HUES64 (cell line): ENCODE measurements around the gene PLA2G6.
"Not testable (repeated sequence)": the region's sequence is repeated elsewhere in the genome, so short reads cannot be mapped to it uniquely, and the experiment has no call there.

ENCODE experiments used
- H3K27ac ChIP-seq: 2 replicates; pipeline ENCODE4 v1.7.0; 2013; ENCODE audit warnings: low read depth, low read length, inconsistent platforms
- H3K27me3 ChIP-seq: 2 replicates; pipeline ENCODE4 v1.6.1; 2013; ENCODE audit warnings: mild to moderate bottlenecking, low read length; ENCODE audit not compliant: insufficient read depth
- H3K36me3 ChIP-seq: 2 replicates; pipeline ENCODE4 v1.6.1; 2013; ENCODE audit warnings: mild to moderate bottlenecking, low read length; ENCODE audit not compliant: insufficient read depth
- H3K4me1 ChIP-seq: 2 replicates; pipeline ENCODE4 v1.6.1; 2013; ENCODE audit warnings: mild to moderate bottlenecking, low read length, moderate library complexity; ENCODE audit not compliant: insufficient read depth
- H3K4me3 ChIP-seq: 2 replicates; pipeline ENCODE4 v1.5.1; 2013; ENCODE audit warnings: mild to moderate bottlenecking, low read length, moderate library complexity
- H3K9ac ChIP-seq: 2 replicates; pipeline ENCODE4 v1.6.1; 2013; ENCODE audit warnings: mild to moderate bottlenecking, low read depth, low read length
- H3K9me3 ChIP-seq: 2 replicates; pipeline ENCODE4 v1.6.1; 2013; ENCODE audit warnings: low read depth, low read length; ENCODE audit not compliant: insufficient read depth
- WGBS: fragments of 150-250, 120-280 bp; methylation state at CpG from one replicate; pipeline ENCODE4 v1.1.7; 2013; ENCODE audit warnings: missing lambda C conversion rate; 5-methylcytosine and 5-hydroxymethylcytosine counted together

PLA2G6 gene

GRCh38 chr22:38126928-38127668 is 54.5 kb downstream of the PLA2G6 start:
- H3K36me3 ChIP-seq: no peaks in the 10 kb centered on the region
- H3K9me3 ChIP-seq: no peaks in the 10 kb centered on the region
- no peak overlapping the region for H3K27ac ChIP-seq
- no peaks in the 10 kb centered on the region for H3K4me1 ChIP-seq
- H3K4me3 ChIP-seq: no peak overlapping the region
- no peaks in the 10 kb centered on the region for H3K27me3 ChIP-seq
- 89% methylated on average over 23 of the region's 23 CpGs for WGBS
- no peak overlapping the region; the same call in 1 of the 2 replicates for H3K9ac ChIP-seq

GRCh38 chr22:38125751-38126201 is 55.9 kb downstream of the PLA2G6 start:
- no peaks in the 10 kb centered on the region for H3K9me3 ChIP-seq
- H3K36me3 ChIP-seq: no peaks in the 10 kb centered on the region
- no peaks in the 10 kb centered on the region for H3K4me1 ChIP-seq
- no peaks in the 10 kb centered on the region for H3K27me3 ChIP-seq
- H3K27ac ChIP-seq: no peak overlapping the region
- 91% methylated on average over 11 of the region's 11 CpGs for WGBS
- no peak overlapping the region for H3K9ac ChIP-seq
- H3K4me3 ChIP-seq: no peak overlapping the region

- Histone ChIP-seq H3K4me1 (no peaks in the 10 kb centered on the region), H3K9me3 (no peaks in the 10 kb centered on the region), H3K36me3 (no peaks in the 10 kb centered on the region), H3K9ac (no peak overlapping the region), H3K4me3 (no peak overlapping the region), H3K27me3 (no peaks in the 10 kb centered on the region), H3K27ac (no peak overlapping the region)
- whole genome bisulfite sequencing: 95% methylated on average over 14 of the region's 14 CpGs
Measured at GRCh38 chr22:38125038-38125610, 56.5 kb downstream of the PLA2G6 start.

GRCh38 chr22:38124236-38124974 is 57.2 kb downstream of the PLA2G6 start:
- no peaks in the 10 kb centered on the region for H3K9me3 ChIP-seq
- no peaks in the 10 kb centered on the region for H3K4me1 ChIP-seq
- H3K36me3 ChIP-seq: no peaks in the 10 kb centered on the region
- H3K9ac ChIP-seq: no peak overlapping the region
- no peaks in the 10 kb centered on the region for H3K27me3 ChIP-seq
- 91% methylated on average over 21 of the region's 21 CpGs for WGBS
- no peak overlapping the region for H3K27ac ChIP-seq
- H3K4me3 ChIP-seq: no peak overlapping the region

- H3K9me3 ChIP-seq: no peaks in the 10 kb centered on the region
- H3K36me3 ChIP-seq: no peaks in the 10 kb centered on the region
- H3K27me3 ChIP-seq: no peaks in the 10 kb centered on the region
- 81% methylated on average over 6 of the region's 6 CpGs for WGBS
- no peaks in the 10 kb centered on the region for H3K4me1 ChIP-seq
- H3K9ac ChIP-seq: no peak overlapping the region
- no peak overlapping the region for H3K27ac ChIP-seq
- no peak overlapping the region for H3K4me3 ChIP-seq
Measured at GRCh38 chr22:38122616-38123015, 59.0 kb downstream of the PLA2G6 start.

- Histone ChIP-seq H3K9ac (no peak overlapping the region), H3K4me3 (no peak overlapping the region), H3K27ac (no peak overlapping the region), H3K9me3 (no peaks in the 10 kb centered on the region), H3K36me3 (no peaks in the 10 kb centered on the region), H3K4me1 (no peaks in the 10 kb centered on the region), H3K27me3 (no peaks in the 10 kb centered on the region)
- 86% methylated on average over 28 of the region's 28 CpGs for WGBS
Measured at GRCh38 chr22:38120359-38121110, 61.1 kb downstream of the PLA2G6 start.

GRCh38 chr22:38118747-38119146 is 62.9 kb downstream of the PLA2G6 start:
- H3K27ac ChIP-seq, H3K4me3 ChIP-seq, H3K9ac ChIP-seq, H3K9me3 ChIP-seq, H3K36me3 ChIP-seq, H3K27me3 ChIP-seq, H3K4me1 ChIP-seq: not testable (repeated sequence)
- WGBS: 93% methylated on average over 2 of the region's 2 CpGs

GRCh38 chr22:38118182-38118581 is 63.4 kb downstream of the PLA2G6 start:
- H3K4me1 ChIP-seq: no peaks in the 10 kb centered on the region
- no peaks in the 10 kb centered on the region for H3K27me3 ChIP-seq
- no peak overlapping the region for H3K9ac ChIP-seq
- H3K27ac ChIP-seq: no peak overlapping the region
- H3K4me3 ChIP-seq: no peak overlapping the region
- 88% methylated on average over 3 of the region's 3 CpGs for WGBS
- H3K9me3 ChIP-seq: no peaks in the 10 kb centered on the region
- H3K36me3 ChIP-seq: no peaks in the 10 kb centered on the region

GRCh38 chr22:38117556-38117955 is 64.1 kb downstream of the PLA2G6 start:
- 92% methylated on average over 10 of the region's 10 CpGs for WGBS
- H3K27ac ChIP-seq, H3K36me3 ChIP-seq, H3K27me3 ChIP-seq, H3K4me1 ChIP-seq, H3K9me3 ChIP-seq, H3K9ac ChIP-seq, H3K4me3 ChIP-seq: not testable (repeated sequence)

- Histone ChIP-seq H3K27me3 (no peaks in the 10 kb centered on the region), H3K9ac (no peak overlapping the region), H3K36me3 (no peaks in the 10 kb centered on the region), H3K27ac (no peak overlapping the region), H3K9me3 (no peaks in the 10 kb centered on the region), H3K4me1 (no peaks in the 10 kb centered on the region; the same call in 1 of the 2 replicates), H3K4me3 (no peak overlapping the region)
- WGBS: 93% methylated on average over 31 of the region's 31 CpGs
Measured at GRCh38 chr22:38115423-38116205, 66.0 kb downstream of the PLA2G6 start.
